Astrocyte of the spinal cord (primary cell): Measurements from ENCODE around the gene TRAFD1.

Experiments
- DNase-seq: peaks from one replicate; pipeline ENCODE4 v3.0.0; 2011; ENCODE audit warnings: low read depth, low spot score
- H3K4me3 ChIP-seq: 2 replicates; pipeline ENCODE4 v1.5.1; 2011; ENCODE audit warnings: low read depth, mild to moderate bottlenecking, low read length, moderate library complexity
- CTCF ChIP-seq: IDR thresholded peaks from 2 replicates; pipeline ENCODE4 v1.5.1; 2012; ENCODE audit warnings: low read depth, mild to moderate bottlenecking, low read length, inconsistent platforms
- in situ Hi-C: cut with HindIII; loops from 2 replicates; pipeline ENCODE4 v1.10.0; 2017; ENCODE audit warnings: low sequenced_read_pairs

TRAFD1 gene

GRCh38 chr12:112160611-112161010 lies 35.3 kb downstream of the TRAFD1 start:
- in situ Hi-C loops: no loop called here
- no peak for TF ChIP-seq CTCF
- H3K4me3 ChIP-seq: no peak overlapping the region
- DNase-seq: no peak

GRCh38 chr12:112161711-112162110 lies 36.4 kb downstream of the TRAFD1 start:
- no peak overlapping the region for H3K4me3 ChIP-seq
- no peak for DNase-seq
- in situ Hi-C loops: no loop called here
- no peak for TF ChIP-seq CTCF

- no peak for TF ChIP-seq CTCF
- in situ Hi-C loops: no loop called here
- no peak overlapping the region for H3K4me3 ChIP-seq
Observed at GRCh38 chr12:112162241-112162790, 37.0 kb downstream of the TRAFD1 start.

GRCh38 chr12:112163056-112163455 lies 37.7 kb downstream of the TRAFD1 start:
- in situ Hi-C loops: no loop called here
- no peak for TF ChIP-seq CTCF
- DNase-seq: no peak
- no peak overlapping the region for H3K4me3 ChIP-seq

More at GRCh38 chr12:112162241-112162790, 37.0 kb downstream of the TRAFD1 start:
- no peak for DNase-seq

GRCh38 chr12:112163471-112163991 lies 38.2 kb downstream of the TRAFD1 start:
- in situ Hi-C loops: no loop called here
- no peak for TF ChIP-seq CTCF
- DNase-seq: no peak
- H3K4me3 ChIP-seq: no peak overlapping the region

- no peak for DNase-seq
- no peak for TF ChIP-seq CTCF
- no peak overlapping the region for H3K4me3 ChIP-seq
- in situ Hi-C loops: no loop called here
Observed at GRCh38 chr12:112164011-112164660, 38.8 kb downstream of the TRAFD1 start.
